Adipocyte (in vitro differentiated cells): ENCODE results near the gene ABCD1.

Source experiments
- DNase-seq: peaks from one replicate; pipeline ENCODE4 v3.0.0-alpha.2; 2015; ENCODE audit warnings: low read depth
- H3K27me3 ChIP-seq: replicated peaks from 2 replicates; pipeline ENCODE4 v1.7.0; 2013; ENCODE audit warnings: mild to moderate bottlenecking, low read length, moderate library complexity; ENCODE audit not compliant: control insufficient read depth, insufficient read depth
- H3K36me3 ChIP-seq: 2 replicates; pipeline ENCODE4 v1.7.0; 2013; ENCODE audit warnings: low read length, mild to moderate bottlenecking, moderate library complexity; ENCODE audit not compliant: control insufficient read depth, insufficient read depth, severe bottlenecking
- H3K4me1 ChIP-seq: 2 replicates; pipeline ENCODE4 v1.7.0; 2013; ENCODE audit warnings: mild to moderate bottlenecking, low read length, moderate library complexity; ENCODE audit not compliant: control insufficient read depth, insufficient read depth
- H3K4me3 ChIP-seq: 2 replicates; pipeline ENCODE4 v1.7.0; 2013; ENCODE audit warnings: mild to moderate bottlenecking, low read length, moderate library complexity
- H3K9ac ChIP-seq: 2 replicates; pipeline ENCODE4 v1.7.0; 2013; ENCODE audit warnings: mild to moderate bottlenecking, low read length, moderate library complexity
- H3K9me3 ChIP-seq: 2 replicates; pipeline ENCODE4 v1.7.0; 2013; ENCODE audit warnings: mild to moderate bottlenecking, low read length, moderate library complexity; ENCODE audit not compliant: control insufficient read depth

Gene ABCD1

DNA sequence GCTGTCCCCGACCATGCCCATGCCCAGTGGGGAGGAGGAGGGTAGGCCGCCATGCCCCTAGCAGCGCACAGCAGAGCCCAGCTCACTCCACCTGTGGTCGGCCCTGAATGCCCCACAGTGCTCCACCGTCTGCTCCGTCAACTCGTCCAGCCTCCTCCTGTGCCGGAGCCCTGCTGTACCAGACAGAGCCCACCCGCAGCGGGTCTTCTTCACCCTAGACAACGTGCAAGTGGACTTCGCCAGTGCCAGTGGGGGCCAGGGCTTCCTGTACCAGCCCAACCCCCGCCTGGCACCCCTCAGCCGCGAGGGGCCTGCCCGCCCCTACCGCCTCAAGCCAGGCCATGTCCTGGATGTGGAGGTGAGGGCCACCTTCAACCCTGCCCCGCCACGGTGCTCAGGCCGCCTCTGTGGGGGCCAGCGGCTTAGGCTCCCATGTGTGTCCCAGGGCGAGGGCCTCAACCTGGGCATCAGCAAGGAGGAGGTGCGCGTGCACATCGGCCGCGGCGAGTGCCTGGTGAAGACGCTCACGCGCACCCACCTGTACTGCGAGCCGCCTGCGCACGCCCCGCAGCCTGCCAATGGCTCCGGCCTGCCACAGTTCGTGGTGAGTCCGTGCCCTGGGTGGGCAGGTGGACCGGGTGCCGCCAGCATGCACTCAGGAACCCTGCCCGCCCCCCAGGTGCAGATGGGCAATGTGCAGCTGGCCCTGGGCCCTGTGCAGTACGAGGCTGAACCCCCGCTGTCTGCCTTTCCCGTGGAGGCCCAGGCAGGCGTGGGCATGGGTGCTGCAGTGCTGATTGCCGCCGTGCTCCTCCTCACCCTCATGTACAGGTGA is 49.3 kb downstream of the ABCD1 start:
- H3K4me1 ChIP-seq: no peaks in the 10 kb centered on the region
- DNase-seq: no peak
- H3K9ac ChIP-seq: no peak overlapping the region
- no peak overlapping the region for H3K4me3 ChIP-seq
- peaks cover 18% of the 10 kb centered on the region for H3K36me3 ChIP-seq
- no peaks in the 10 kb centered on the region for H3K9me3 ChIP-seq
- no peaks in the 10 kb centered on the region for H3K27me3 ChIP-seq

DNA sequence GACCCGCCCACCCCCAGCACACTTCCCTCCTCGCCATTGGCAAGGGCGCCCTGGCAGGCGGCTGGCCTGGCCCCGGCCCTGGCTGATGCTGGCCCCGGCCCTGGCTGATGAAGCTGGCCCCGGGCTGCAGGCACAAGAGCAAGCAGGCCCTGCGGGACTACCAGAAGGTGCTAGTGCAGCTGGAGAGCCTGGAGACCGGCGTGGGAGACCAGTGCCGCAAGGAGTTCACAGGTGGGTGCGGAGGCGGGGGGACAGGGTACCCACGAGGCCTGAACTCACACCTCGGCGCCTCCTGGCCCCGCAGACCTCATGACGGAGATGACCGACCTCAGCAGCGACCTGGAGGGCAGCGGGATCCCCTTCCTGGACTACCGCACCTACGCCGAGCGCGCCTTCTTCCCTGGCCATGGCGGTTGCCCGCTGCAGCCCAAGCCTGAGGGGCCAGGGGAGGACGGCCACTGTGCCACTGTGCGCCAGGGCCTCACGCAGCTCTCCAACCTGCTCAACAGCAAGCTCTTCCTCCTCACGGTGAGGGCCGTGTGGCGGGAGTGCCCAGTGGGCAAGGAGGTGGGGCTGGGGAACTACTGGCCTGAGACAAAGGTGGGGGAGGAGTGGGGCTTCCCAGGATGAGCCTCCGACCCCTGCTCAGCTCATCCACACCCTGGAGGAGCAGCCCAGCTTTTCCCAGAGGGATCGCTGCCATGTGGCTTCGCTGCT is 50.1 kb downstream of the ABCD1 start:
- Histone ChIP-seq H3K4me1 (no peaks in the 10 kb centered on the region), H3K9me3 (no peaks in the 10 kb centered on the region), H3K27me3 (no peaks in the 10 kb centered on the region), H3K36me3 (peaks cover 15% of the 10 kb centered on the region), H3K9ac (no peak overlapping the region), H3K4me3 (no peak overlapping the region)
- no peak for DNase-seq

DNA sequence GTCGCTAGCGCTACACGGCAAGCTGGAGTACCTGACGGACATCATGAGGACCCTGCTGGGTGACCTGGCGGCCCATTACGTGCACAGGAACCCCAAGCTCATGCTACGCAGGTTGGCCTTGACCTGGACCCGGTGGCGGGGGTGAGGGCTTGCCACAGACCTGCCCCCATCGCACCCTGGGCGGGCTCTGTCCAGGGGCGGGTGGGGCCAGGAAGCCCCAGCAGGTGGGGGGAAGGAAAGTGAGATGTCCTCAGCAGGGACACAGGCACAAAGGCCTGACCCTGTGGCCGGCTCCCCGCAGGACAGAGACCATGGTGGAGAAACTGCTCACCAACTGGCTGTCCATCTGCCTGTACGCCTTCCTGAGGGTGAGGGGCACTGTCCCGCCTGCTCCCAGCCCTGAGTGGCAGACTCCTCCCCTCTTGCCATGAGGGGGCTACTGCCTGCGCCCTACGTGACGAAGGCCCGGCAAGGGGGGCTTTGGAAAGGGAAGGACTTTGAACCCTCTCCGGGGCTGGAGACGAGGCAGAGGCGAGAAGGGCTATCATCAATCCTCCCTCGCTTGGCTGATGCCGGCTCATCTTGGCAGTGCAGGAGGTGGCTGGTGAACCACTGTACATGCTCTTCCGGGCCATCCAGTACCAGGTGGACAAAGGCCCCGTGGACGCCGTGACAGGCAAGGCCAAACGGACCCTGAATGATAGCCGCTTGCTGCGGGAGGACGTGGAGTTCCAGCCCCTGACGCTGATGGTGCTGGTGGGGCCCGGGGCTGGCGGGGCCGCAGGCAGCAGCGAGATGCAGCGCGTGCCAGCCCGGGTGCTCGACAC is 50.9 kb downstream of the ABCD1 start:
- Histone ChIP-seq H3K36me3 (peaks cover 15% of the 10 kb centered on the region), H3K4me3 (no peak overlapping the region), H3K9me3 (no peaks in the 10 kb centered on the region), H3K4me1 (peaks cover 3% of the 10 kb centered on the region), H3K9ac (no peak overlapping the region), H3K27me3 (no peaks in the 10 kb centered on the region)
- DNase-seq: no peak

DNA sequence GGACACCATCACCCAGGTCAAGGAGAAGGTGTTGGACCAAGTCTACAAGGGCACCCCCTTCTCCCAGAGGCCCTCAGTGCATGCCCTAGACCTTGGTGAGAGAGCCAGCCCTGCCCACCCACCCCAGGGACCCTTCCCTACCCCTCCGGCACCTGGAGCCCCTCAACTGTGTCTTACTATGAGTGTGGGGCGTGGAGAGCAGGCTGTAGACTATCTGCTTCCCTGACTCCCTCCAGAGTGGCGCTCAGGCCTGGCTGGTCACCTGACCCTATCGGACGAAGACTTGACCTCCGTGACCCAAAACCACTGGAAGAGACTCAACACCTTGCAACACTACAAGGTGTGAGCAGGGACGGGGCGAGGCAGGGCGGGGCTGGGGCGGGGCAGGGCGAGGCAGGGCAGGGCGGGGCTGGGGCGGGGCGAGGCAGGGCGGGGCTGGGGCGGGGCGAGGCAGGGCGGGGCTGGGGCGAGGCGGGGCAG is 51.5 kb downstream of the ABCD1 start:
- no peak for DNase-seq
- Histone ChIP-seq H3K9ac (no peak overlapping the region), H3K4me1 (peaks cover 3% of the 10 kb centered on the region), H3K36me3 (peaks cover 15% of the 10 kb centered on the region), H3K27me3 (no peaks in the 10 kb centered on the region), H3K9me3 (no peaks in the 10 kb centered on the region), H3K4me3 (no peak overlapping the region)

DNA sequence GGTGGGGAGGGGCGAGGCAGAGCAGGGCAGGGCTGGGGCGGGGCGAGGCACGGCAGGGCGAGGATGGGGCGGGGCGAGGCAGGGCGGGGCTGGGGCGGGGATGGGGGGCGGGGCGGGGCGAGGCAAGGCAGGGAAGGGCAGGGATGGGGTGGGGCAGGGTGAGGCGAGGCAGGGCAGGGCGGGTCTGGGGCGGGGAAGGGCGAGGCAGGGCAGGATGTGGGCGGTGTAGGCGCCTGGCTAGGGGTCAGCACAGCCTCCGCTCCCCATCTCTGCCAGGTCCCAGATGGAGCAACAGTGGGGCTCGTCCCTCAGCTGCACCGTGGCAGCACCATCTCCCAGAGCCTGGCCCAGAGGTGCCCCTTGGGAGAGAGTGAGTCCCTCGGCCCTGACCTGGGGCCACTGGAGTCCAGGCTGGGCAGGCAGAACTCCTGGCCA is 52.0 kb downstream of the ABCD1 start:
- Histone ChIP-seq H3K9ac (no peak overlapping the region), H3K4me1 (peaks cover 3% of the 10 kb centered on the region), H3K27me3 (no peaks in the 10 kb centered on the region), H3K36me3 (peaks cover 15% of the 10 kb centered on the region), H3K4me3 (no peak overlapping the region), H3K9me3 (no peaks in the 10 kb centered on the region)
- no peak for DNase-seq

DNA sequence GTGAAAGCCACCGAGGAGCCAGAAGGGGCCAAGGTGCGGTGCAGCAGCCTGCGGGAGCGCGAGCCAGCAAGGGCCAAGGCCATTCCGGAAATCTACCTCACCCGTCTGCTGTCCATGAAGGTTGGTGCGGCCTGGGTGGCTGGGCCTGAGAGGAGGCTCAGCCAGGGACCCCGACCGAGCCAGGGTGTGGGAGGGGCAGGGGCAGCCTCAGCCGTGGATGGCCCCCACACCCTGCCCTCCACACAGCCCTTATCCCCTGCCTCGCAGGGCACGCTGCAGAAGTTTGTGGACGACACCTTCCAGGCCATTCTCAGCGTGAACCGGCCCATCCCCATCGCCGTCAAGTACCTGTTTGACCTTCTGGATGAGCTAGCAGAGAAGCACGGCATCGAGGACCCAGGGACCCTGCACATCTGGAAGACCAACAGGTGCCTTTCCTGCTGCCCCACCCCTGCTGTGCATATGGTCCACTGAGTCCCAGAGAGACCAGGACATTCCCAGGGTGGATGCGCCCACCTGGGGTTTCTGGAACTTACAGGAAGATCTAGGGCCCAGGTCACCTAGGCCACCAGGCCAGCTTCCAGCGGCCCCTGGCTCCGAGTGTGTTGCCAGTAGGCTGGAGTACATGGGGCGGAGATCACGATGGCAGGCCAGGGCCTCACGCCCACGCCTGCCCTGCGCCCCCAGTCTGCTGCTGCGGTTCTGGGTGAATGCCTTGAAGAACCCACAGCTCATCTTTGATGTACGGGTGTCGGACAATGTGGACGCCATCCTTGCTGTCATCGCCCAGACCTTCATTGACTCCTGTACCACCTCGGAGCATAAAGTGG is 52.8 kb downstream of the ABCD1 start:
- DNase-seq: no peak
- Histone ChIP-seq H3K9ac (no peak overlapping the region), H3K27me3 (no peaks in the 10 kb centered on the region), H3K4me1 (peaks cover 3% of the 10 kb centered on the region), H3K9me3 (no peaks in the 10 kb centered on the region), H3K4me3 (no peak overlapping the region), H3K36me3 (peaks cover 15% of the 10 kb centered on the region)

DNA sequence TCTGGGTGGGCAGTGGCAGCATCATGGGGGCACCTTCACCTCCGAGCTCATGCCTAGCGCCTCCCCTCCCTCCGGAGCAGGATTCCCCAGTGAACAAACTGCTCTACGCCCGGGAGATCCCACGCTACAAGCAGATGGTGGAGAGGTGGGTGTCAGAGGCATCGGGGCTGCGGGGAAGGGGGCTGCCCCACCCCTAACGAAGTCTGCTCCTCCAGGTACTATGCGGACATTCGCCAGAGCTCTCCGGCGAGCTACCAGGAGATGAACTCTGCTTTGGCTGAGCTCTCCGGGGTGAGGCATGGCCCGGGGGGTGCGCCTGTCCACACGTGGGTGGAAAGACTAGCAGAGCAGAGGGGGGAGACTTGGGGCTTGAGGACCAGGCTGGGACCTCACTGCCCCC is 53.5 kb downstream of the ABCD1 start:
- Histone ChIP-seq H3K27me3 (no peaks in the 10 kb centered on the region), H3K4me1 (peaks cover 3% of the 10 kb centered on the region), H3K9me3 (no peaks in the 10 kb centered on the region), H3K4me3 (no peak overlapping the region), H3K36me3 (peaks cover 15% of the 10 kb centered on the region), H3K9ac (no peak overlapping the region)
- no peak for DNase-seq

DNA sequence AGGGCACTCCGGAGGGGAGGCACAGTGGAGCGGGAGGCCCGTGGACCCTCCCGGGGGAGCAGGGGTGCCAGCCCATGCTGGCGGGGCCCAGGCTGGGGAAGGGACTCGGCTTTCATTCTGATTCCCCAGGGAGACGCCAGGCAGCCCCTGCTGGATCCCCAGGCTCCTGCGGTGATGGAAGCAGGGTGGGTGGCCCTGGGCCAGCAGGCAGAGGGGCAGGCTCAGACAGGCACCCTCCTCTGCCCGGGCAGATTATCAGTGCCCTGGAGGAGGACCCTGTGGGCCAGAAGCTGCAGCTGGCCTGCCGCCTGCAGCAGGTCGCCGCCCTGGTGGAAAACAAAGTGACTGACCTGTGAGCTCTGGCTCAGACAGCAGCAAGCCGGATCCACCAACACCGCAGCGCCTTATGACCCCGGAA is 54.0 kb downstream of the ABCD1 start:
- Histone ChIP-seq H3K27me3 (no peaks in the 10 kb centered on the region), H3K9ac (no peak overlapping the region), H3K9me3 (no peaks in the 10 kb centered on the region), H3K36me3 (peaks cover 15% of the 10 kb centered on the region), H3K4me3 (no peak overlapping the region), H3K4me1 (peaks cover 3% of the 10 kb centered on the region)
- DNase-seq: no peak

DNA sequence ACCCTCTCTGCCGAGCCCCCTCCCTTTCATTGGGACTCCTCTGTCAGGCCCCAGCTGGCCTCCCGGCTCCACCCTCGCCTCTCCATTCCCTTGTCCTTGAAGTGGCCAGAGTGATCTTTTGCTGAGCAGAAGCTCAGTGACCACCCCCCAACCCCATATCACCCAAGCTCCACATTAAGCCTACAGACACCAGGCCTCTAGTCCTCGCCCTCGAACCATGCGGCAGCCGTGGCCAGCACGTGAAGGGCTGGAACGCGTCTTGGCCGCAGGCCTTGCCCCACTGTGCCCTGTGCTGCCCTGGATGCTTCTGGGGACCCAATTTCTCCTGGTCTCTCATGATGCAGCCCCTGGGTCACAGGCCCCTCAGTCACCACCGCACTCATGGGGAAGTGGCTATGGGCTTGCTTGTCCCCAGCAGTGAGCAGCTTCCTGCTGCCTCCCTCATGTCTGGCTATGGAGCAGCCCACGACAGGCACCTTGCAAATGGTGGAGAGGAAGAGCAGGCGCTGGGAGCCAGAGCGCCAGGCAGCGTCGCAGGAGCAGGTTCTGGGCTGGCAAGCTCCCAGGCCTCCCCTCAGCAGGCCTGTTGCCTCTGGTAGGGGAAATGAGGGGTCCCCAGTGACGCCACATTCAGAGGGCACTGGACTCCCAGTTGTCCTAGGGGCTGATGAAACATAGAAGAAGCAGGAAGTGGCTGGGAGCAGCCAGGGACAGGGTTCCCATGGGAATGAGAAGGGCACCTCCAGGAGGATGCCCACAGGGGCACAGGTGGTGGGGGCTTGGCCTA is 55.4 kb downstream of the ABCD1 start:
- DNase-seq: no peak
- Histone ChIP-seq H3K4me1 (peaks cover 3% of the 10 kb centered on the region), H3K9ac (no peak overlapping the region), H3K36me3 (peaks cover 11% of the 10 kb centered on the region), H3K9me3 (no peaks in the 10 kb centered on the region), H3K4me3 (no peak overlapping the region), H3K27me3 (no peaks in the 10 kb centered on the region)
